A549 (cell line): ENCODE data around the gene ACTR3. TPM values are rescaled to one million over a fixed set of nuclear protein-coding genes. Genes with fewer than 3 reads are reported as not detected.

Experiments used
- ATAC-seq, 2 experiments: fragments of 200-7000 bp in 1 of 2; fragments of >200 bp in 1 of 2; cut with Nextera tagmentation in 1 of 2; cut with Tn5 transposase in 1 of 2; 3 replicates each; pipeline versions ENCODE4 v1.8.0 to v1.9.1; 2018 to 2020; ENCODE audit warnings: mild to moderate bottlenecking in 1 of 2, moderate library complexity in 1 of 2
- CTCF ChIA-PET: fragments of 300-600 bp; sonication (Branson Sonifier 250); formaldehyde crosslinking; extraction: SDS; loops from one replicate; lab custom pipeline; 2021; ENCODE audit warnings: antibody characterized with exemption, inconsistent platforms; lab: Yijun Ruan, JAX
- POLR2A ChIA-PET: fragments of 350-600 bp; formaldehyde crosslinking; extraction: SDS; loops from one replicate; lab custom pipeline; 2021; ENCODE audit warnings: antibody characterized with exemption, inconsistent platforms; lab: Yijun Ruan, JAX
- DNase-seq, 2 experiments: peaks; one replicate each; pipeline versions ENCODE4 v3.0.0 to v3.0.0-alpha.2; 2011 to 2016; ENCODE audit warnings: low read depth in 1 of 2, low spot score in 1 of 2
- FAIRE-seq: peaks from 2 replicates; lab custom pipeline; 2011; peaks lifted over from hg19 to GRCh38; lab: Jason Lieb, UNC
- H3K27ac ChIP-seq, 2 experiments: fragments of >200 bp; sonication (Bioruptor Twin); formaldehyde crosslinking; 3 replicates each; pipeline ENCODE4 v1.5.1; 2016 to 2017
- H3K4me1 ChIP-seq: fragments of >200 bp; sonication (Bioruptor Twin); formaldehyde crosslinking; 3 replicates; pipeline ENCODE4 v1.6.1; 2016
- H3K4me2 ChIP-seq: fragments of >200 bp; sonication (Bioruptor Twin); formaldehyde crosslinking; 3 replicates; pipeline ENCODE4 v1.6.1; 2016
- H3K4me3 ChIP-seq: fragments of >200 bp; sonication (Bioruptor Twin); formaldehyde crosslinking; 3 replicates; pipeline ENCODE4 v1.5.1; 2016
- H3K9me3 ChIP-seq: fragments of >200 bp; sonication (Bioruptor Twin); formaldehyde crosslinking; 3 replicates; pipeline ENCODE4 v1.6.1; 2016
- BHLHE40 ChIP-seq: IDR thresholded peaks from 2 replicates; pipeline ENCODE4 v1.6.1; 2012; ENCODE audit warnings: low read depth, low read length, inconsistent platforms
- CBX2 ChIP-seq: fragments of 200-600 bp; sonication (generic); IDR thresholded peaks from 2 replicates; pipeline ENCODE4 v1.6.1; 2016; ENCODE audit warnings: low read depth, mild to moderate bottlenecking, borderline replicate concordance
- GATA3 ChIP-seq: IDR thresholded peaks from 2 replicates; pipeline ENCODE4 v1.6.1; 2012; ENCODE audit warnings: borderline replicate concordance
- HDAC2 ChIP-seq: fragments of 200-600 bp; sonication (generic); IDR thresholded peaks from 2 replicates; pipeline ENCODE4 v1.6.1; 2016
- HEYL ChIP-seq: fragments of 250-450 bp; sonication (Bioruptor Pico); IDR thresholded peaks from 2 replicates; pipeline ENCODE4 v1.8.0; 2021; ENCODE audit warnings: mild to moderate bottlenecking, moderate library complexity
- HMGXB4 ChIP-seq: fragments of 250-450 bp; sonication (Bioruptor Pico); IDR thresholded peaks from 2 replicates; pipeline ENCODE4 v1.5.0; 2021; ENCODE audit warnings: mild to moderate bottlenecking, moderate library complexity, borderline replicate concordance
- HOXB13 ChIP-seq: fragments of 250-450 bp; sonication (Bioruptor Pico); IDR thresholded peaks from 2 replicates; pipeline ENCODE4 v1.5.0; 2020; ENCODE audit warnings: low read depth, mild to moderate bottlenecking, moderate library complexity
- KDM1A ChIP-seq: fragments of 200-600 bp; sonication (generic); IDR thresholded peaks from 2 replicates; pipeline ENCODE4 v1.6.1; 2016; ENCODE audit warnings: low read depth, mild to moderate bottlenecking
- MAFK ChIP-seq: fragments of 450-650 bp; IDR thresholded peaks from 2 replicates; pipeline ENCODE4 v1.6.1; 2014; ENCODE audit not compliant: partially characterized antibody
- NPAS2 ChIP-seq: fragments of 250-450 bp; sonication (Bioruptor Pico); IDR thresholded peaks from 2 replicates; pipeline ENCODE4 v1.8.0; 2022; ENCODE audit warnings: mild to moderate bottlenecking, moderate library complexity, borderline replicate concordance
- PHF8 ChIP-seq: fragments of 200-600 bp; sonication (generic); IDR thresholded peaks from 2 replicates; pipeline ENCODE4 v1.6.1; 2016; ENCODE audit warnings: low read depth, mild to moderate bottlenecking, antibody characterized with exemption, moderate library complexity, borderline replicate concordance
- RCOR1 ChIP-seq: fragments of 150-350 bp; IDR thresholded peaks from 2 replicates; pipeline ENCODE4 v1.6.1; 2014; ENCODE audit warnings: antibody characterized with exemption, low read length, low read depth
- RFX5 ChIP-seq: fragments of 450-650 bp; IDR thresholded peaks from 2 replicates; pipeline ENCODE4 v1.7.1; 2014; ENCODE audit warnings: antibody characterized with exemption, mild to moderate bottlenecking, moderate library complexity
- TFCP2L1 ChIP-seq: fragments of 250-450 bp; sonication (Bioruptor Pico); IDR thresholded peaks from 2 replicates; pipeline ENCODE4 v1.5.0; 2021; ENCODE audit warnings: mild to moderate bottlenecking
- USF2 ChIP-seq: fragments of 450-650 bp; IDR thresholded peaks from 2 replicates; pipeline ENCODE4 v1.6.1; 2014; ENCODE audit warnings: antibody characterized with exemption
- ZC3H11A ChIP-seq: fragments of 450-650 bp; IDR thresholded peaks from 2 replicates; pipeline ENCODE4 v1.6.1; 2014; ENCODE audit warnings: antibody characterized with exemption, mild to moderate bottlenecking
- ZFP36 ChIP-seq: fragments of 450-650 bp; IDR thresholded peaks from 2 replicates; pipeline ENCODE4 v1.6.1; 2014; ENCODE audit warnings: borderline replicate concordance; ENCODE audit not compliant: partially characterized antibody
- WGBS: methylation state at CpG from one replicate; pipeline ENCODE4 v1.1.6; 2017; ENCODE audit errors: missing lambda C conversion rate; 5-methylcytosine and 5-hydroxymethylcytosine counted together
- polyA plus RNA-seq, 4 experiments: library from polyadenylated mRNA; depleted of rRNA in 3 of 4; stranded (reverse); fragments of >200 nt; fragmentation: RNase III in 1 of 4; extraction: RNeasy Plus Mini Kit Qiagen cat#74134 plus additional on column Dnase treatment in 1 of 4; gene quantifications; 2 replicates in 3 of 4; 3 replicates in 1 of 4; pipeline ENCODE4 v1.2.3, GENCODE V29; 2011 to 2017
- TF ChIP-seq, protein P1 (sequence below): fragments of 250-450 bp; sonication (Bioruptor Pico); IDR thresholded peaks from 2 replicates; pipeline ENCODE4 v1.5.0; 2020; ENCODE audit warnings: low read depth, mild to moderate bottlenecking, moderate library complexity
- TF ChIP-seq, protein P2 (sequence below): fragments of 200-600 bp; sonication (generic); IDR thresholded peaks from 2 replicates; pipeline ENCODE4 v1.6.1; 2016; ENCODE audit warnings: antibody characterized with exemption, mild to moderate bottlenecking, moderate library complexity

ACTR3 gene
- polyA plus RNA-seq, 2 of the 4 experiments (the other 2 are of a cell fraction) = 359 to 412 TPM

DNA sequence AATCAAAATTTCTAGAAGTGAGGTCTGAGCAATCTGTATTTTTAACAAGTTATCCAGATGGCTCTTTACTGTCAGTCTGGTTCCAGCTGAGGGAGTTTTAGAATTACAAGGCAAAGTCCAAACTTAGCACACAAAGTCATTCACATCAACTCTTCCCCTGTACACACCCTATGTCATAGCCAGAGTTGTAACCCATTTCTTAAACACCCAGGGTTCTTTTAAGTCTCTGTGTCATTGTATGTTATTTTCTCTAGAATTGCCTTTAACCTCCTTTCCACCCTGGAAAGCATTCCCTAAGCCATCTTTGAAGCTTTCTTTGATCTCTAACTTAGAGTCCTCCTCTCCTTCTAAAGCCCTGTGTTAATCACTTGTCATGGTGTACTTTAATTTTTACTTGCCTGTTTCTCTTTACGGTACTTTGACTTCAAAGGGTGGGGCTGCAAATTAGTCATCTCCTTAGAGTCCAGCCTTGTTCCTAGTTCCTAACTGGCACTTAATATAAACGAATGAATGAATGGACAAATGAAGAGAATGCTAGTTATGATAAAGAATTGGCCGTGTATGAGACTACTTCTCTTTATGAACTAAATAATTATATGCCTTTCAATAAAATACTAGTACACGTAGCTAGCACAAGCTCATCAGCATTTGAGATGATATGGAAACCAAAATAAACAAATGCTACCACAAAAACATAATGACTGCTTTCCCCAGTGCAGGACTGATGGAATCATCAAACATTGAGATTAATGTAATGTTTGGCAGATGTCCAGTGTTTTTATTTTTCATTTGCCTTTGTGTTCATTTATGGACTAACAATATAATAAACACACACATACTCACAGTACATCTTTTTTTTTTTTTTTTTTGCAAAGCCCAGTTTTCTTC, 11.9 kb upstream of the ACTR3 start:
- DNase-seq (peak in 1 of 2 experiments; percentile 40), ATAC-seq (peak; percentile 64 to 68; a peak in 4 of 6 replicates), FAIRE-seq (no peak)
- POLR2A ChIA-PET = interaction anchor here (1.0 to 1.8 kb wide), 3 partner anchors 11 to 121 kb away, joined by 3 to 10 read pairs (median 5); partner anchors contain the start of genes ACTR3 and SLC35F5
- H3K4me1 ChIP-seq = peaks cover 29% of the 10 kb centered on the region
- H3K4me3 ChIP-seq = no peak overlapping the region
- peak overlapping the region; percentile 54 for H3K4me2 ChIP-seq
- H3K9me3 ChIP-seq = no peaks in the 10 kb centered on the region
- no peak for TF ChIP-seq NPAS2 (CRISPR knock-in tag)
- TF ChIP-seq HOXB13 (CRISPR knock-in tag) = no peak
- TF ChIP-seq, protein P1, sequence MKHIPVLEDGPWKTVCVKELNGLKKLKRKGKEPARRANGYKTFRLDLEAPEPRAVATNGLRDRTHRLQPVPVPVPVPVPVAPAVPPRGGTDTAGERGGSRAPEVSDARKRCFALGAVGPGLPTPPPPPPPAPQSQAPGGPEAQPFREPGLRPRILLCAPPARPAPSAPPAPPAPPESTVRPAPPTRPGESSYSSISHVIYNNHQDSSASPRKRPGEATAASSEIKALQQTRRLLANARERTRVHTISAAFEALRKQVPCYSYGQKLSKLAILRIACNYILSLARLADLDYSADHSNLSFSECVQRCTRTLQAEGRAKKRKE = no peak
- no peak for TF ChIP-seq ZFP36
- peak overlapping the region; percentile 2 to 52; a peak in 4 of 6 replicates for H3K27ac ChIP-seq
- 7% methylated on average over 4 of the region's 4 CpGs for WGBS
- CTCF ChIA-PET = interaction anchor here (1.2 to 1.6 kb wide), 3 partner anchors 11 to 60 kb away, joined by 3 to 4 read pairs (median 3); no protein-coding TSS in a partner anchor

DNA sequence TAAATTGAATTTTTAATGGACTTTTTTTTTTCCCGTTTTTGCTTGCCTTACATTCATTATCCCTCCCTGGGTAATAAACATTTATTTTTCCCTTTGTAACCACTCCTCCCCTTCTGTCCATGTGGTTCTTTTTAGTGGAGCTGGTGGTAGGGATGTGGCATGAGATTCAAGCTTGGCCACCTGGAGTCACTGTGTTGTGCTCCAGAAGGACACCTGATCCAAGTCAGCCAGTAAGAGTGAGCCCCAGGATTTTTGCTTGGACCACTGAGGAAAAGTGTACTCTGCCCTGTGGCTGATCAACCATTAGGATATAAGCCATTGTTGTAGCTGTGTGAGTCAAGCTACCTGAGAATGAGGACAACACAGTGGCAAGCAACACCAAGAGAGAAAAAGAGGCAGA, 11.1 kb upstream of the ACTR3 start:
- Histone ChIP-seq H3K4me1 (peaks cover 29% of the 10 kb centered on the region), H3K4me2 (peak overlapping the region; percentile 54; the same call in 2 of the 3 replicates), H3K27ac (peak overlapping the region in 1 of 2 experiments; percentile 25; a peak in 2 of 6 replicates), H3K4me3 (no peak overlapping the region)
- ATAC-seq = peak; percentile 43 to 50; a peak in 2 of 6 replicates
- no peak for FAIRE-seq
- WGBS = 70% methylated on average over 1 of the region's 1 CpG
- DNase-seq = no peak
- TF ChIP-seq CBX2 (no peak), USF2 (peak; percentile 26; the same call in 1 of the 2 replicates)
- TF ChIP-seq, all 56 proteins: peak for 1
- CTCF ChIA-PET = interaction anchor here (1.8 kb wide), 1 partner anchor 8 kb away, joined by 3 read pairs; no protein-coding TSS in a partner anchor
- POLR2A ChIA-PET = interaction anchor here (0.7 to 1.8 kb wide), 5 partner anchors 10 to 122 kb away, joined by 3 to 10 read pairs (median 5); partner anchors contain the start of genes ACTR3 and SLC35F5
- no peaks in the 10 kb centered on the region for H3K9me3 ChIP-seq

- Histone ChIP-seq H3K27ac (no peak overlapping the region), H3K4me3 (no peak overlapping the region), H3K4me2 (no peak overlapping the region), H3K4me1 (peaks cover 29% of the 10 kb centered on the region), H3K9me3 (no peaks in the 10 kb centered on the region)
- 97% methylated on average over 3 of the region's 3 CpGs for WGBS
- ChIA-PET POLR2A (interaction anchor here (0.7 to 1.8 kb wide), 2 partner anchors 10 to 123 kb away, joined by 3 to 7 read pairs; partner anchors contain the start of genes ACTR3 and SLC35F5), CTCF (interaction anchor here (1.8 kb wide), 1 partner anchor 8 kb away, joined by 3 read pairs; no protein-coding TSS in a partner anchor)
- no peak for DNase-seq
- FAIRE-seq = no peak
- TF ChIP-seq HDAC2 = no peak
- no peak for TF ChIP-seq HMGXB4 (CRISPR knock-in tag)
- no peak for TF ChIP-seq KDM1A
- no peak for ATAC-seq
Measured at GRCh38 chr2:113879457-113879856, 10.4 kb upstream of the ACTR3 start.

GRCh38 chr2:113886479-113887008, 3.3 kb upstream of the ACTR3 start:
- CTCF ChIA-PET = no interaction called here
- H3K4me1 ChIP-seq = peaks cover 25% of the 10 kb centered on the region
- ATAC-seq (no peak; a peak in 1 of 6 replicates), FAIRE-seq (no peak), DNase-seq (peak in 1 of 2 experiments; percentile 68)
- H3K27ac ChIP-seq = peak overlapping the region in 1 of 2 experiments; percentile 62; a peak in 4 of 6 replicates
- peak overlapping the region; percentile 53 for H3K4me2 ChIP-seq
- 49% methylated on average over 2 of the region's 2 CpGs for WGBS
- no peak overlapping the region for H3K4me3 ChIP-seq
- POLR2A ChIA-PET = interaction anchor here (0.6 to 1.5 kb wide), 2 partner anchors 20 to 130 kb away, joined by 4 to 8 read pairs; partner anchors contain the start of gene SLC35F5
- no peaks in the 10 kb centered on the region for H3K9me3 ChIP-seq
- TF ChIP-seq RFX5 (no peak), HEYL (CRISPR knock-in tag) (no peak), TFCP2L1 (CRISPR knock-in tag) (no peak), ZC3H11A (no peak), GATA3 (no peak), BHLHE40 (no peak), PHF8 (no peak), MAFK (no peak), RCOR1 (no peak)
- TF ChIP-seq, protein P2, sequence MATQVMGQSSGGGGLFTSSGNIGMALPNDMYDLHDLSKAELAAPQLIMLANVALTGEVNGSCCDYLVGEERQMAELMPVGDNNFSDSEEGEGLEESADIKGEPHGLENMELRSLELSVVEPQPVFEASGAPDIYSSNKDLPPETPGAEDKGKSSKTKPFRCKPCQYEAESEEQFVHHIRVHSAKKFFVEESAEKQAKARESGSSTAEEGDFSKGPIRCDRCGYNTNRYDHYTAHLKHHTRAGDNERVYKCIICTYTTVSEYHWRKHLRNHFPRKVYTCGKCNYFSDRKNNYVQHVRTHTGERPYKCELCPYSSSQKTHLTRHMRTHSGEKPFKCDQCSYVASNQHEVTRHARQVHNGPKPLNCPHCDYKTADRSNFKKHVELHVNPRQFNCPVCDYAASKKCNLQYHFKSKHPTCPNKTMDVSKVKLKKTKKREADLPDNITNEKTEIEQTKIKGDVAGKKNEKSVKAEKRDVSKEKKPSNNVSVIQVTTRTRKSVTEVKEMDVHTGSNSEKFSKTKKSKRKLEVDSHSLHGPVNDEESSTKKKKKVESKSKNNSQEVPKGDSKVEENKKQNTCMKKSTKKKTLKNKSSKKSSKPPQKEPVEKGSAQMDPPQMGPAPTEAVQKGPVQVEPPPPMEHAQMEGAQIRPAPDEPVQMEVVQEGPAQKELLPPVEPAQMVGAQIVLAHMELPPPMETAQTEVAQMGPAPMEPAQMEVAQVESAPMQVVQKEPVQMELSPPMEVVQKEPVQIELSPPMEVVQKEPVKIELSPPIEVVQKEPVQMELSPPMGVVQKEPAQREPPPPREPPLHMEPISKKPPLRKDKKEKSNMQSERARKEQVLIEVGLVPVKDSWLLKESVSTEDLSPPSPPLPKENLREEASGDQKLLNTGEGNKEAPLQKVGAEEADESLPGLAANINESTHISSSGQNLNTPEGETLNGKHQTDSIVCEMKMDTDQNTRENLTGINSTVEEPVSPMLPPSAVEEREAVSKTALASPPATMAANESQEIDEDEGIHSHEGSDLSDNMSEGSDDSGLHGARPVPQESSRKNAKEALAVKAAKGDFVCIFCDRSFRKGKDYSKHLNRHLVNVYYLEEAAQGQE = no peak
